HepG2 (cell line): Measurements from ENCODE around the gene ATP10A. TPM values are rescaled to one million over a fixed set of nuclear protein-coding genes. Genes with fewer than 3 reads are reported as not detected.

ENCODE experiments used
- MAF1 ChIP-seq: sonication (generic); formaldehyde crosslinking; IDR thresholded peaks from 2 replicates; pipeline ENCODE4 v1.5.0; 2020; ENCODE audit warnings: missing genetic modification reagents, borderline replicate concordance
- NFE2L1 ChIP-seq: sonication (generic); formaldehyde crosslinking; IDR thresholded peaks from 2 replicates; pipeline ENCODE4 v1.4.0; 2020; ENCODE audit warnings: missing genetic modification reagents, mild to moderate bottlenecking, borderline replicate concordance
- NR2F1 ChIP-seq, 2 experiments: fragments of 450-650 bp in 1 of 2; formaldehyde crosslinking in 1 of 2; IDR thresholded peaks; 2 replicates each; pipeline versions ENCODE4 v1.5.0 to v1.6.1; 2016 to 2020; ENCODE audit warnings: mild to moderate bottlenecking in 1 of 2, missing compliant biosample characterization in 1 of 2, missing genetic modification reagents in 1 of 2, moderate library complexity in 1 of 2
- SNAI1 ChIP-seq: sonication (generic); formaldehyde crosslinking; IDR thresholded peaks from 2 replicates; pipeline ENCODE4 v1.5.0; 2020; ENCODE audit warnings: mild to moderate bottlenecking, missing genetic modification reagents, borderline replicate concordance
- ZNF251 ChIP-seq: sonication (generic); formaldehyde crosslinking; IDR thresholded peaks from 2 replicates; pipeline ENCODE4 v1.9.0; 2021; ENCODE audit warnings: mild to moderate bottlenecking, missing genetic modification reagents
- polyA plus RNA-seq, 8 experiments: library from polyadenylated mRNA; depleted of rRNA in 3 of 8; stranded (reverse) in 7 of 8; unstranded in 1 of 8; fragments of >200 nt; fragmentation: Illumina TruSeq in 4 of 8; extraction: Trizol in 4 of 8; gene quantifications; 2 replicates each; pipeline versions ENCODE4 v1.2.1 to v1.2.3, GENCODE V29; 2011 to 2016; ENCODE audit warnings: low read depth in 4 of 8, missing spikeins in 1 of 8, mixed read lengths in 1 of 8; ENCODE audit not compliant: insufficient read depth in 1 of 8
- total RNA-seq, 5 experiments: library from RNA; depleted of rRNA; stranded (reverse); fragments of >200 nt; fragmentation: Illumina TruSeq; extraction: Trizol; gene quantifications; 2 replicates each; pipeline ENCODE4 v1.2.3, GENCODE V29; 2016; ENCODE audit warnings: low read depth in 1 of 5
- TF ChIP-seq, protein P1 (sequence below): sonication (generic); formaldehyde crosslinking; IDR thresholded peaks from 2 replicates; pipeline ENCODE4 v1.4.0; 2020; ENCODE audit warnings: mild to moderate bottlenecking, missing genetic modification reagents
- TF ChIP-seq, protein P2 (sequence below): IDR thresholded peaks from 2 replicates; pipeline ENCODE4 v1.6.1; 2016; ENCODE audit warnings: low read depth, missing genetic modification reagents, missing compliant biosample characterization

The ATP10A gene
- total and polyA plus RNA-seq, 2 of the 13 experiments (the other 11 are each of a cell fraction or from before 2014, with no cell fraction given): 0.58 to 4.2 TPM

DNA sequence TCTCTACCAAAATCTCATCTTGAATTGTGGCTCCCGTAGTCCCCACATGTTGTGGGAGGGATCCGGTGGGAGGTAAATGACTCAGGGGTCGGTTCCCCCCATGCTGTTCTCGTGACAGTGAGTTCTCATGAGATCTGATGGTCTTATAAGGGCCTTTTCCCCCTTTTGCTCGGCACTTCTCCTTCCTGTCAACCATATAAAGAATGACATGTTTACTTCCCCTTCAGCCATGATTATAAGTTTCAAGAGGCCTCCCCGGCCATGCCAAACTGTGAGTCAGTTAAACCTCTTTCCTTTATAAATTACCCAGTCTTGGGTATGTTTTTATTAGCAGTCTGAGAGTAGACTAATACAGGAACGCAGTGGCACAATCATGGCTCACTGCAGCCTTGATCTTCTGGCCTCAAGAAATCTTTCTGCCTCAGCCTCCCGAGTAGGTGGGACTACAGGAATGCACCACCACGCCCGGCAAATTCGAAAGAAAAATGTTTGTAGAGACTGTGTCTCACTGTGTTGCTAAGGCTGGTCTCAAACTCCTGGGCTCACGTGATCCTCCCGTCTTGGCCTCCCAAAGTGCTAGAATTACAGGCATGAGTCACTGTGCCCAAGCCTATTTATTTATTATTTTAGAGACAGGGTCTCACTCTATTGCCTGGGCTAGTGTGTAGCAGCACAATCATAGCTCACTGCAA is 101.0 kb downstream of the ATP10A start (continued):
- TF ChIP-seq, protein P1, sequence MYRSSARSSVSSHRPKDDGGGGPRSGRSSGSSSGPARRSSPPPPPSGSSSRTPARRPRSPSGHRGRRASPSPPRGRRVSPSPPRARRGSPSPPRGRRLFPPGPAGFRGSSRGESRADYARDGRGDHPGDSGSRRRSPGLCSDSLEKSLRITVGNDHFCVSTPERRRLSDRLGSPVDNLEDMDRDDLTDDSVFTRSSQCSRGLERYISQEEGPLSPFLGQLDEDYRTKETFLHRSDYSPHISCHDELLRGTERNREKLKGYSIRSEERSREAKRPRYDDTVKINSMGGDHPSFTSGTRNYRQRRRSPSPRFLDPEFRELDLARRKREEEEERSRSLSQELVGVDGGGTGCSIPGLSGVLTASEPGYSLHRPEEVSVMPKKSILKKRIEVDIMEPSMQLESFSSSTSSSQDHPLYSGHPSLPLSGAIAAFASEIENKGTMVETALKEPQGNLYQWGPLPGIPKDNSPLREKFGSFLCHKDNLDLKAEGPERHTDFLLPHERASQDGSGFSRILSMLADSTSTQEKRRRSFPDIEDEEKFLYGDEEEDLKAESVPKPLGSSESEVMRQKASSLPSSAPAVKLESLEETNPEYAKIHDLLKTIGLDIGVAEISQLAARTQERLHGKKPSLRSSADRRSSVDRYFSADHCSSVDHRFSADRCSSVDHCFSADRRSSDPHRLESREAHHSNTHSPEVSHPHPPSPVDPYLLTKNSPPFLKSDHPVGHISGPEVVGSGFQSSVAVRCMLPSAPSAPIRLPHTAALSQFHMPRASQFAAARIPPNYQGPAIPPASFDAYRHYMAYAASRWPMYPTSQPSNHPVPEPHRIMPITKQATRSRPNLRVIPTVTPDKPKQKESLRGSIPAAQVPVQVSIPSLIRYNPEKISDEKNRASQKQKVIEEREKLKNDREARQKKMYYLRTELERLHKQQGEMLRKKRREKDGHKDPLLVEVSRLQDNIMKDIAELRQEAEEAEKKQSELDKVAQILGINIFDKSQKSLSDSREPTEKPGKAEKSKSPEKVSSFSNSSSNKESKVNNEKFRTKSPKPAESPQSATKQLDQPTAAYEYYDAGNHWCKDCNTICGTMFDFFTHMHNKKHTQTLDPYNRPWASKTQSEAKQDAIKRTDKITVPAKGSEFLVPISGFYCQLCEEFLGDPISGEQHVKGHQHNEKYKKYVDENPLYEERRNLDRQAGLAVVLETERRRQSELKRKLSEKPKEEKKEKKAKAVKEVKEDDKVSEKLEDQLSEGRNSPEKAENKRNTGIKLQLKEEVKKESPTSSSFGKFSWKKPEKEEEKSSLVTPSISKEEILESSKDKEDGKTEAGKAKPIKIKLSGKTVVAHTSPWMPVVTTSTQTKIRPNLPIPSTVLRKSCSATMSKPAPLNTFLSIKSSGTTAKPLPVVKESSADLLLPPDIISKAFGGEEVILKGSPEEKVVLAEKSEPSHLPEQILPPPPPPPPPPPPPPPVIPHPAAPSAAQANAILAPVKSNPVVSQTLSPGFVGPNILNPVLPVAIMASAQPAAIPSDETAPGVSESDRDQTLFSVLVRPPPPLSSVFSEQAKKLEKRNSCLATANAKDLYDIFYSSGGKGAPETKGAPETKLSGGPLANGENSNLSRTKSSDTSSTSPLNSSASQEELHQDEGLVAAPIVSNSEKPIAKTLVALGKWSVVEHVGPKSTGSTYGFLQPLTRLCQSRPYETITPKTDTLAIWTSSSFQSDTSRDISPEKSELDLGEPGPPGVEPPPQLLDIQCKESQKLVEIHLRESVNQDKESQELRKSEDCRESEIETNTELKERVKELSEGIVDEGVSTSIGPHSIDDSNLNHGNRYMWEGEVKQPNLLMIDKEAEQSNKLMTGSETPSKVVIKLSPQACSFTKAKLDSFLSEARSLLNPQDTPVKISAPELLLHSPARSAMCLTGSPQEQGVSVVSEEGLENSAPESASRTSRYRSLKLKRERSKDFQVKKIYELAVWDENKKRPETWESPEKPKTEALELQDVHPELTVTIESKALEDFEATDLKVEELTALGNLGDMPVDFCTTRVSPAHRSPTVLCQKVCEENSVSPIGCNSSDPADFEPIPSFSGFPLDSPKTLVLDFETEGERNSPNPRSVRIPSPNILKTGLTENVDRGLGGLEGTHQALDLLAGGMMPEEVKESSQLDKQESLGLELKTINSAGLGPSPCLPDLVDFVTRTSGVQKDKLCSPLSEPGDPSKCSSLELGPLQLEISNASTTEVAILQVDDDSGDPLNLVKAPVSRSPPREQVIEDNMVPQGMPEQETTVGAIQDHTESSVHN (CRISPR knock-in tag): no peak
- TF ChIP-seq NR2F1 (CRISPR knock-in tag; IDR thresholded peaks at IDR 0.05) (no peak), SNAI1 (no peak), MAF1 (CRISPR knock-in tag) (no peak), NFE2L1 (no peak), ZNF251 (no peak)
- TF ChIP-seq, protein P2, sequence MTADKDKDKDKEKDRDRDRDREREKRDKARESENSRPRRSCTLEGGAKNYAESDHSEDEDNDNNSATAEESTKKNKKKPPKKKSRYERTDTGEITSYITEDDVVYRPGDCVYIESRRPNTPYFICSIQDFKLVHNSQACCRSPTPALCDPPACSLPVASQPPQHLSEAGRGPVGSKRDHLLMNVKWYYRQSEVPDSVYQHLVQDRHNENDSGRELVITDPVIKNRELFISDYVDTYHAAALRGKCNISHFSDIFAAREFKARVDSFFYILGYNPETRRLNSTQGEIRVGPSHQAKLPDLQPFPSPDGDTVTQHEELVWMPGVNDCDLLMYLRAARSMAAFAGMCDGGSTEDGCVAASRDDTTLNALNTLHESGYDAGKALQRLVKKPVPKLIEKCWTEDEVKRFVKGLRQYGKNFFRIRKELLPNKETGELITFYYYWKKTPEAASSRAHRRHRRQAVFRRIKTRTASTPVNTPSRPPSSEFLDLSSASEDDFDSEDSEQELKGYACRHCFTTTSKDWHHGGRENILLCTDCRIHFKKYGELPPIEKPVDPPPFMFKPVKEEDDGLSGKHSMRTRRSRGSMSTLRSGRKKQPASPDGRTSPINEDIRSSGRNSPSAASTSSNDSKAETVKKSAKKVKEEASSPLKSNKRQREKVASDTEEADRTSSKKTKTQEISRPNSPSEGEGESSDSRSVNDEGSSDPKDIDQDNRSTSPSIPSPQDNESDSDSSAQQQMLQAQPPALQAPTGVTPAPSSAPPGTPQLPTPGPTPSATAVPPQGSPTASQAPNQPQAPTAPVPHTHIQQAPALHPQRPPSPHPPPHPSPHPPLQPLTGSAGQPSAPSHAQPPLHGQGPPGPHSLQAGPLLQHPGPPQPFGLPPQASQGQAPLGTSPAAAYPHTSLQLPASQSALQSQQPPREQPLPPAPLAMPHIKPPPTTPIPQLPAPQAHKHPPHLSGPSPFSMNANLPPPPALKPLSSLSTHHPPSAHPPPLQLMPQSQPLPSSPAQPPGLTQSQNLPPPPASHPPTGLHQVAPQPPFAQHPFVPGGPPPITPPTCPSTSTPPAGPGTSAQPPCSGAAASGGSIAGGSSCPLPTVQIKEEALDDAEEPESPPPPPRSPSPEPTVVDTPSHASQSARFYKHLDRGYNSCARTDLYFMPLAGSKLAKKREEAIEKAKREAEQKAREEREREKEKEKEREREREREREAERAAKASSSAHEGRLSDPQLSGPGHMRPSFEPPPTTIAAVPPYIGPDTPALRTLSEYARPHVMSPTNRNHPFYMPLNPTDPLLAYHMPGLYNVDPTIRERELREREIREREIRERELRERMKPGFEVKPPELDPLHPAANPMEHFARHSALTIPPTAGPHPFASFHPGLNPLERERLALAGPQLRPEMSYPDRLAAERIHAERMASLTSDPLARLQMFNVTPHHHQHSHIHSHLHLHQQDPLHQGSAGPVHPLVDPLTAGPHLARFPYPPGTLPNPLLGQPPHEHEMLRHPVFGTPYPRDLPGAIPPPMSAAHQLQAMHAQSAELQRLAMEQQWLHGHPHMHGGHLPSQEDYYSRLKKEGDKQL (CRISPR knock-in tag): no peak
